Measurements from ENCODE around the gene APPBP2.
"Not testable (repeated sequence)": the region's sequence is repeated elsewhere in the genome, so short reads cannot be mapped to it uniquely, and the experiment has no call there.

The APPBP2 gene

GRCh38 chr17:60559659-60559994, 33.6 kb upstream of the APPBP2 start:
- Histone ChIP-seq H3K4me1 (ENCODE audit: low read length) (no peaks in the 10 kb centered on the region), H3K36me3 (replicated peaks; ENCODE audit: low read depth, low read length) (no peaks in the 10 kb centered on the region), H3K27me3 (ENCODE audit: low read depth, low read length) (no peaks in the 10 kb centered on the region), H3K79me2 (ENCODE audit: low read length) (no peaks in the 10 kb centered on the region), H4K20me1 (ENCODE audit: insufficient read depth, low read length) (no peaks in the 10 kb centered on the region), H3K27ac (ENCODE audit: low read length) (no peak overlapping the region), H2AFZ (ENCODE audit: low read depth, low read length) (no peak overlapping the region), H3K9me3 (ENCODE audit: insufficient read depth, low read length) (peaks cover 13% of the 10 kb centered on the region; the same call in 1 of the 2 replicates), H3K4me3 (ENCODE audit: low read length) (no peak overlapping the region), H3K9ac (ENCODE audit: low read length) (no peak overlapping the region), H3K4me2 (ENCODE audit: low read length) (no peak overlapping the region)
- TF ChIP-seq EZH2phosphoT487 (IDR thresholded peaks at IDR 0.05; ENCODE audit: low read depth) (no peak), CTCF (IDR thresholded peaks at IDR 0.05; ENCODE audit: low read depth, low read length) (no peak)

GRCh38 chr17:60557805-60558204, 31.8 kb upstream of the APPBP2 start:
- TF ChIP-seq EZH2phosphoT487 (IDR thresholded peaks at IDR 0.05; ENCODE audit: low read depth): no peak
- TF ChIP-seq CTCF (IDR thresholded peaks at IDR 0.05; ENCODE audit: low read depth, low read length): no peak
- no peaks in the 10 kb centered on the region for H4K20me1 ChIP-seq (ENCODE audit: insufficient read depth, low read length)
- H3K9me3 ChIP-seq (ENCODE audit: insufficient read depth, low read length): peaks cover 13% of the 10 kb centered on the region; the same call in 1 of the 2 replicates

GRCh38 chr17:60555786-60556185, 29.7 kb upstream of the APPBP2 start:
- no peaks in the 10 kb centered on the region for H3K4me1 ChIP-seq (ENCODE audit: low read length)

More at GRCh38 chr17:60557805-60558204, 31.8 kb upstream of the APPBP2 start:
- H3K9ac ChIP-seq (ENCODE audit: low read length): no peak overlapping the region
- no peak overlapping the region for H3K27ac ChIP-seq (ENCODE audit: low read length)
- no peaks in the 10 kb centered on the region for H3K36me3 ChIP-seq (replicated peaks; ENCODE audit: low read depth, low read length)
- H3K4me1 ChIP-seq (ENCODE audit: low read length): no peaks in the 10 kb centered on the region
- no peaks in the 10 kb centered on the region for H3K27me3 ChIP-seq (ENCODE audit: low read depth, low read length)
- no peak overlapping the region for H2AFZ ChIP-seq (ENCODE audit: low read depth, low read length)
- no peak overlapping the region for H3K4me2 ChIP-seq (ENCODE audit: low read length)
- H3K4me3 ChIP-seq (ENCODE audit: low read length): no peak overlapping the region
- H3K79me2 ChIP-seq (ENCODE audit: low read length): no peaks in the 10 kb centered on the region

GRCh38 chr17:60554377-60554788, 28.3 kb upstream of the APPBP2 start:
- Histone ChIP-seq H3K9me3 (ENCODE audit: insufficient read depth, low read length) (peaks cover 13% of the 10 kb centered on the region; the same call in 1 of the 2 replicates), H3K4me3 (ENCODE audit: low read length) (no peak overlapping the region)

More at GRCh38 chr17:60555786-60556185, 29.7 kb upstream of the APPBP2 start:
- TF ChIP-seq EZH2phosphoT487 (IDR thresholded peaks at IDR 0.05; ENCODE audit: low read depth): no peak
- no peak for TF ChIP-seq CTCF (IDR thresholded peaks at IDR 0.05; ENCODE audit: low read depth, low read length)
- no peaks in the 10 kb centered on the region for H3K27me3 ChIP-seq (ENCODE audit: low read depth, low read length)
- peaks cover 13% of the 10 kb centered on the region; the same call in 1 of the 2 replicates for H3K9me3 ChIP-seq (ENCODE audit: insufficient read depth, low read length)
- no peak overlapping the region for H3K4me3 ChIP-seq (ENCODE audit: low read length)
- no peaks in the 10 kb centered on the region for H3K36me3 ChIP-seq (replicated peaks; ENCODE audit: low read depth, low read length)
- H3K4me2 ChIP-seq (ENCODE audit: low read length): no peak overlapping the region
- no peak overlapping the region for H3K9ac ChIP-seq (ENCODE audit: low read length)
- H3K27ac ChIP-seq (ENCODE audit: low read length): no peak overlapping the region
- no peaks in the 10 kb centered on the region for H4K20me1 ChIP-seq (ENCODE audit: insufficient read depth, low read length)
- no peak overlapping the region for H2AFZ ChIP-seq (ENCODE audit: low read depth, low read length)
- H3K79me2 ChIP-seq (ENCODE audit: low read length): no peaks in the 10 kb centered on the region

GRCh38 chr17:60552255-60552654, 26.2 kb upstream of the APPBP2 start:
- not testable (repeated sequence) for H4K20me1 ChIP-seq (ENCODE audit: insufficient read depth, low read length); H3K4me3 ChIP-seq (ENCODE audit: low read length); H2AFZ ChIP-seq (ENCODE audit: low read depth, low read length); H3K4me1 ChIP-seq (ENCODE audit: low read length); H3K4me2 ChIP-seq (ENCODE audit: low read length); H3K27ac ChIP-seq (ENCODE audit: low read length); H3K9me3 ChIP-seq (ENCODE audit: insufficient read depth, low read length); H3K9ac ChIP-seq (ENCODE audit: low read length); H3K79me2 ChIP-seq (ENCODE audit: low read length); H3K36me3 ChIP-seq (replicated peaks; ENCODE audit: low read depth, low read length); H3K27me3 ChIP-seq (ENCODE audit: low read depth, low read length)

More at GRCh38 chr17:60554377-60554788, 28.3 kb upstream of the APPBP2 start:
- Histone ChIP-seq H3K9ac (ENCODE audit: low read length) (no peak overlapping the region), H3K27me3 (ENCODE audit: low read depth, low read length) (no peaks in the 10 kb centered on the region), H3K27ac (ENCODE audit: low read length) (no peak overlapping the region), H4K20me1 (ENCODE audit: insufficient read depth, low read length) (no peaks in the 10 kb centered on the region), H3K4me1 (ENCODE audit: low read length) (no peaks in the 10 kb centered on the region), H2AFZ (ENCODE audit: low read depth, low read length) (no peak overlapping the region), H3K4me2 (ENCODE audit: low read length) (no peak overlapping the region), H3K36me3 (replicated peaks; ENCODE audit: low read depth, low read length) (no peaks in the 10 kb centered on the region), H3K79me2 (ENCODE audit: low read length) (no peaks in the 10 kb centered on the region)
- TF ChIP-seq CTCF (IDR thresholded peaks at IDR 0.05; ENCODE audit: low read depth, low read length): no peak
- no peak for TF ChIP-seq EZH2phosphoT487 (IDR thresholded peaks at IDR 0.05; ENCODE audit: low read depth)
